Sigmoid colon (tissue), 4 donors: ENCODE data around the gene RXFP4.
"Not testable (repeated sequence)": the region's sequence is repeated elsewhere in the genome, so short reads cannot be mapped to it uniquely, and the experiment has no call there.

Source experiments
- EP300 ChIP-seq, 4 donors: sonication (generic); formaldehyde crosslinking; IDR thresholded peaks; one replicate each; pipeline ENCODE4 v1.6.1; 2017; ENCODE audit warnings: antibody characterized with exemption in 4 of 4
- POLR2A ChIP-seq, 2 donors: fragments of 450-650 bp; IDR thresholded peaks; one replicate each; pipeline ENCODE4 v1.6.1; 2016; ENCODE audit warnings: antibody characterized with exemption in 2 of 2, mild to moderate bottlenecking in 2 of 2, moderate library complexity in 2 of 2
- POLR2AphosphoS5 ChIP-seq, 4 donors: sonication (generic); formaldehyde crosslinking; IDR thresholded peaks; one replicate each; pipeline ENCODE4 v1.6.1; 2017; ENCODE audit warnings: antibody characterized with exemption in 4 of 4
- TF ChIP-seq, protein P1 (sequence below), 4 experiments: fragments of 450-650 bp in 3 of 4; fragments of 200-600 bp in 1 of 4; IDR thresholded peaks; one replicate each; pipeline ENCODE4 v1.5.1; 2016 to 2019; ENCODE audit warnings: antibody characterized with exemption in 4 of 4, mild to moderate bottlenecking in 3 of 4, moderate library complexity in 2 of 4

DNA sequence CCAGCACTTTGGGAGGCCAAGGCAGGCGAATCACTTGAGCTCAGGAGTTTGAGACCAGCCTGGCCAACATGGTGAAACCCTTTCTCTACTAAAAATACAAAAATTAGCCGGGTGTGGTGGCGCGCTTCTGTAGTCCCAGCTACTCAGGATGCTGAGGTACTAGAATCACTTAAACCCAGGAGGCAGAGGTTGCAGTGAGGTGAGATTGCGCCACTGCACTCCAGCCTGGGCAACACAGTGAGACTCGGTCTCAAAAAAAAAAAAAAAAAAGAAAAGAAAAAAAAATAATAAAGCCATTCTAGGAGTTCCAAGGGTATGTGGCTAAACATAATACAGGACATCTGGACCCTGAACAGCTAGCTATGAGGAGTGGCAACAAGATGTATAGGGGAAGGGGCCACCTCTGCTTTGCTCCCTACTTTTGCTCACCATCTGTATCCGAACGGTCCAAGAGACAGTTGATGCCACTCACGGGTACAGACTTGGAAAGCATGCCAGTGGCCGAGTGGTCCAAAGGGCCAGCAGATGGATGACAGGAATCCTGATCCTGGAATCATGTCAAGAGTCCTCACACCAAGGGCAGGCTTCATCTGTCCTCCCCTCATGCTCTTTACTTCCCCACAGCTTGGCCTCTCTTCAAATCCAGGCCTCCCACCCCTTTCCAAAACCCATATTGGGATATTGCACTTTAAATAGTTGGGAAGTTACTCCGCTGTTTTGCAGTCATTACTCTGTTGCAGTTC, 43.6 kb downstream of the RXFP4 start:
- TF ChIP-seq, protein P1, sequence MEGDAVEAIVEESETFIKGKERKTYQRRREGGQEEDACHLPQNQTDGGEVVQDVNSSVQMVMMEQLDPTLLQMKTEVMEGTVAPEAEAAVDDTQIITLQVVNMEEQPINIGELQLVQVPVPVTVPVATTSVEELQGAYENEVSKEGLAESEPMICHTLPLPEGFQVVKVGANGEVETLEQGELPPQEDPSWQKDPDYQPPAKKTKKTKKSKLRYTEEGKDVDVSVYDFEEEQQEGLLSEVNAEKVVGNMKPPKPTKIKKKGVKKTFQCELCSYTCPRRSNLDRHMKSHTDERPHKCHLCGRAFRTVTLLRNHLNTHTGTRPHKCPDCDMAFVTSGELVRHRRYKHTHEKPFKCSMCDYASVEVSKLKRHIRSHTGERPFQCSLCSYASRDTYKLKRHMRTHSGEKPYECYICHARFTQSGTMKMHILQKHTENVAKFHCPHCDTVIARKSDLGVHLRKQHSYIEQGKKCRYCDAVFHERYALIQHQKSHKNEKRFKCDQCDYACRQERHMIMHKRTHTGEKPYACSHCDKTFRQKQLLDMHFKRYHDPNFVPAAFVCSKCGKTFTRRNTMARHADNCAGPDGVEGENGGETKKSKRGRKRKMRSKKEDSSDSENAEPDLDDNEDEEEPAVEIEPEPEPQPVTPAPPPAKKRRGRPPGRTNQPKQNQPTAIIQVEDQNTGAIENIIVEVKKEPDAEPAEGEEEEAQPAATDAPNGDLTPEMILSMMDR (IDR thresholded peaks at IDR 0.05) = not testable (repeated sequence)
- not testable (repeated sequence) for TF ChIP-seq POLR2A, POLR2AphosphoS5, EP300 (IDR thresholded peaks at IDR 0.05)
